COLO668 (cell line): Measurements from ENCODE around the gene TTLL12.

Source experiments
- DNase-seq: peaks from one replicate; lab custom pipeline; 2025; ENCODE audit not compliant: unreplicated experiment; lab: John Stamatoyannopoulos, UW

Gene TTLL12

DNA sequence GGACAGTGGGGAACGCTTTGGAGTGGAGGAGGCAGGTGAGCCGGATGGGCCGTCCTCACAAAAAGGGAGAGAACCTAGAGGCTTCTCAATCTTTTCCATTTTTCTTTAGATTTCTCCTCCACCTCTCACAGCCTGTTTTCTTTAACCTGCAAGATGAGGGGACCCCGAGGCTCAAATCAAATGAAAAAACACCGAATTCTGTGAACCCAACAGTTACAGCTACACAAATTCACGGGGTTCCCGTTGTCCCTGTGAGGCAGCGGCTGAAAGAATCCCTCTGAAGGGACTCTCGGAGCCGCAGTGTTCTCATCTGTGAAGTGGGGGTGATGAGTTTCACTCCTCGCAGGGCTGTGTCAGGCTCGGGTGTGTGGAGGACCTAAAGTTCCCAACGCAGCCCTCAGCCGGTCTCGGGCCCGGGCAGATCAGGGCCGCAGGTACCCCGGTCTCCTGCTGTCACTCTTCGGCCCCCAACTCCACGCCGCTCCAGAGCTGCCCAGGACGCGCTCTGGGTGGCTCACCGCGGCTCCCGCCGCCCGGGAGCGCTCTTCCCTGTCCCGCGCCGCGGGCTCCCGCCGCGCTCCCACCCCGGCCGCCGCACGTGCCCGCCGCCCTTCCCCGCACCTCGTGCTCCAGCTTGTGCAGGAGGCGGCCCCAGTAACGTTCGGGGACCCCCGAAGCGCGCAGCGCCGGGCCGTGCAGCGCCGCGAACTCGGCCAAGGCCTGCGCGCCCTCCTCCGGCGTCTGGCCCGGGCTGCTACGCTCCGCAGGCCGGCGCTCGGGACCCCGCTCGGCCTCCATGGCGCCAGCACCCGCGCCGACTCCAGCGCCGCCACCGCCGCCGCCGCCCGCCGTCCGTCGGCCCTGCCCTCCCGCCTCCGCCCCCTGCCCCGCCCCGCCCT, at the start of gene TTLL12:
TTLL12 (minus strand) TSS at position 863 of the 899 bp plus-strand sequence; CDS start at position 798, 65 bp downstream.
- DNase-seq: peak; percentile 72

DNA sequence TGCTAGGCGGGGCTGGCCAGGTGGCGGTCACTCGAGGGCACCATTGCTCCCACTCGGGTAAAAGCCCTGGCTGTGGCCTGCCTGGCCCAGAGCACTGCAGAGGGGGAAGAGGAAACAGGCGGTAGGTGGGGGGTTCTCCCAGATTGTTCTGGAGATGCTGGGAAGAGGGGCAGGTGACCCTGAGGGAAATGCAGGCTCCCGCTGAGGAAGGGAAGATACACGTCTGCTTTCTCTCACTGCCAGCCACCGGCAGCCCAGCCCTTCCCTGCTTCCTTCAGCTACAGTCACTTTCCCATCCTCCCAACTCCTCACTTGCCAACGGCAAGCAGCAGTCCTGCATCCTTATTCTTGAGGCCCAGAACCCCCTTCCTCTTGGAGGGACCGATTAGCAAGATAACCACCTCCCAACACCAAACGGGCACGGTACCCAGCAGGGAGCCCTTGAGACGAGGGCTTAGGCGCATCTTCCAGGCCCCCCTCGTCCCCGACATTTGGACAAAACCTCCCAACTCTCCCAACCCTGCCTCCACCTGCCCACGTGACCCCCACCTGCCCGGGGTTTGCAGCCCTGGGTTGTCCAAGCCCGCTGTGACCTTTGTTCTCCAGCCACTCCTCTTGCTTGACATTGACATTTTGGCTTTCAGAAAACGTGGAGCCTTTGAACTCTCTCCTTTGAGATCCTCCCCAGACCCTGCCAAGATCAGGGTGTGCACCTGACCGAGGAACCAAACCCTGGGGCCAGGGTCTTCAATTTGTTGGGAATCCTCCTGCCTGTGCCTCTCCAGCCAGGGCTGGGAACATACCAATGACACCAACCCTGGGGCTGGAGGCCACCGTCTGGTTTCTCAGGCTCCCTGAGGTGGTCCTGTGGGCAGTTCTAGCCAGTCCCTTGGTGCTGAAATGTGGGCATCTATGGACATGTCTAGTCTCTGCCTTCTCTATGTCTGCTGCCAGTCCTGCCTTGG, 48.8 kb upstream of the TTLL12 start:
- DNase-seq: no peak

DNA sequence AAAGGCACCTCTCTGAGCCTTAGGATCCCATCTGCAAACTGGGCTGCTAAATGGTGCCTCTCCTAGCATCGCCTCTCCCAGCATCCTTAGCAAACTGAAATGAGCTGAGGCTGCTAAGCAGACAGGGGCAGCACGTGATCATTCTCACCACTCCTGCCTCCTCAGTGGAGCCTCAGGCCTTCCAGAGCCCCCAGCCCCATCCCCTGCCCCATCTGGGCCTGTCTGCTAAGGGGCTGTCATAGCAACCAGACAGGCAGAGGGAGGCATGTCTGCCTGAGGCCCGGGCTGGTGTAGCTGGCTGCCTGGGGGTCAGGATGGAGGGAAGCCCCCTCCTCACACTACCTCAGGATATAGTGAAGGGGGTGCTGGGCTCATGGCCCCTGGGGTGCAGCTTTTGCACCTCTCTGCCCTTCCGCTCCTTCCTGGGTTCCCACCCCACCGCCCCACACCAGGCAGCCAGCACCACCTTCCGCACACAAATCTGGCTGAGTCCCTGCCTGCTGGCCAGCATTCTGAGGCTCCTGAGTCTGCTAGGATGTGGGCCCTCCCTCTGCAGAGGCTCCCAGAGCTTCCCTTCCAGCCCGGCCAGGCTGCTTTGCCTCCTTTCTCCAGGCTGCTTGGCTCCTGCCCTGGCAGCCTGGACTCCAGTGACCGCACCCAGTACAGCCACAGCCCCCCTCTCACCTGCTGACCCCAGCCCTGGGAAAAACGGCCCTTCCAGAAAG, 47.5 kb upstream of the TTLL12 start:
- DNase-seq: no peak

DNA sequence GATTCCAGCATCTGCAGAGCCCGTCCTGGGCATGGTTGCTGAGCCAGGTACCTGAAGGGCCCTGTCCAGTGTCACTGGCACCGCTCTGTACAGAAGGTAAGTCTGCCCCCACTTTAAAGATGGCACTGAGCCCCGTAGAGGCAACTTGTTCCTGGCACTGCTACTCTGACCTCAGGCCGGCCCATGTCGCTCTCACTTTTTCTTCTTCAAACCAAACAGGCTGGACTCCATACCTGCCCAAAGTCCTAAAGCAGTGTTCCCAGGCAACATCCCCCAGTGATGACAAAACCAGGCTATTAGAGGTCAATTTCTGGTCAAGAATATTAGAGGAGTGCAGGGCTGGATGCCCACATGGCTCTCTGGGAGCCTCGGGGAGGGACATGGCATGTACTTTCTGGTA, 46.6 kb upstream of the TTLL12 start:
- DNase-seq: no peak

DNA sequence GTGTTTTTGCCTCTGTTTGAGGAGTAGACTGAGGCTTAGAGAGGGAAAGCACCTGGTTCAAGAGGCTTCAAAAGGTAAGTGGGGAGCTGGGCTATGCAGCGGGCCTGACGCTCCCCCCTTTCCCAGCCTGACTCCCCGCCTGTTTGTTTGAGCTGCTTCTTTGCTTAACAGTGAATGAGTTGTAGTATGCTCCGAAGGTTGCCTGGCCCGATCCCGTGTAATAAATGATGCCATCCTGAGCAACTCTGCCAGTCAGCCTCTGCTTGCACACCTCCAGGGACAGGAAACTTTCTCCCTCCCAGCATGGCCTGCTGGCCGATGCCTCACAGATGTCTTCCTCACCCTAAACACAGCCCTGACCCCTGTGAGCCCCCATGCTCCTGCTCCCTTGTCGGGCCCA, 45.5 kb upstream of the TTLL12 start:
- no peak for DNase-seq

DNA sequence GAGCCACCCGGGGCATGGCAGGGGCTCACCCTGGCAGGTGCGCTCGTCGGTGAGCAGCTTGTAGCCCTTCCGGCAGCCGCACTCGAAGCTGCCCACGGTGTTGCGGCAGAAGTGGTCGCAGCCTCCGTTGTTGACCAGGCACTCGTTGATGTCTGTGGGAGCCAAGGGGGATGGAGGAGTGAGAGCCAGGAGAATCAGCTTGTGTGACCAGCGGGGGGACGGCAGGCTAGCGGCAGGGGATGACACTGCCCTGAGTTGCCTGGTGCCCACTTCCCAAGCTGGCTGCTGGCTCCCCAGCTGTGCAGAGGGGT, 44.7 kb upstream of the TTLL12 start:
- no peak for DNase-seq

DNA sequence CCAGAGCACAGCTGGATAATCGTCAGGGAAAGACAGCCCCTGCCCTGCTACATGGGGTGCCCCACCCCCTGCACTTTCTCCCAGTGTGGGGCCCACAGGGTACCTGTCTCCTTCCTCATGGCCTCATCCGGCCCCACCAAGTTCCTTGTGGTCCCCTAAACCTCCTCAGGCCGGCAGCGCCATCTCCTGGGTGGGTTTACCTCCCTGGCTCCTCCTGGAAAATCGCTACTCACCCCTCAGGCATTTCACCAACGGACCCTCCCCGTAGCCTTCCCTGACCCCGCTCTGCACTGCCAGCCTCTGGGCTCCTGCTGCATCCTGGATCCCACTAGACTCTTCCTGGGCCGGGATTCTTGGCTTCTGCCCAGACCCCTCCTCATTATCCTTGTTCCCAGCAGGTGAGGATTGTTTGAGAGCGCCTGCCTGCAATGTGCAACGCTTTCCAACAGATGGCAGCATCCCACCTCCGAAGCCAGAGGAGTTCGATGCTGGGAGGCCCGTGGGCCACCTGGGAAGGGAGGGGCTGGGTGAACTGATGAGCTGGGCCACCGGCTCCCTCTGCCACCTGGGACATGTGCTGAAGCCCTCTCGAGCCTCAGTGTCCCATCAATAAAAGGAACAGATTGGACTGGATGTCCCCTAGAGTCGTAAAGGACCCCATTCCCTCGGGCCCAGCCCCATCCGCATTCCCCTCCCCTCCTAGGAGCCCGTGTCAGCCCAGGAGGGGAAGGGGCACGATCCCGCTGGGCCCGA, 44.2 kb upstream of the TTLL12 start:
- peak; percentile 77 for DNase-seq

DNA sequence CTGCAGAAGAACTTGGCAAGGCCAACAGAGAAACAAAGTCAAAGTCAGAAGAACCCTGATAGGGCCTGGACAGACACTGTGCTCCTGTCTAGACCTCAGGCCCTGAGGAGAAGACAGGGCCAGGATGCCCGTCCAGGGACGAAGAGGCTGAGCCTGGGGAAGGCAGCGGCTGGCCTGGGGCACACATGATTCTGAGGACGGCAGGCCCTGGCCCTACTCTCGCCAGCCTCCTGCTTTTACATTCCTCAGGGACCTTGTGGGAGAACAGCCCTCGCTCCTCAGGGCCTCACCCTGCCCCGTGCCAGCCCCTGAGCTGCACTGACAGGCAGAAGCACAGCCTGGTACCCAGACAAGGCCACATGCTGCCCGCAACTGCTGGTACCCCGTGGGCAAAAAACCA, 43.6 kb upstream of the TTLL12 start:
- DNase-seq: no peak

DNA sequence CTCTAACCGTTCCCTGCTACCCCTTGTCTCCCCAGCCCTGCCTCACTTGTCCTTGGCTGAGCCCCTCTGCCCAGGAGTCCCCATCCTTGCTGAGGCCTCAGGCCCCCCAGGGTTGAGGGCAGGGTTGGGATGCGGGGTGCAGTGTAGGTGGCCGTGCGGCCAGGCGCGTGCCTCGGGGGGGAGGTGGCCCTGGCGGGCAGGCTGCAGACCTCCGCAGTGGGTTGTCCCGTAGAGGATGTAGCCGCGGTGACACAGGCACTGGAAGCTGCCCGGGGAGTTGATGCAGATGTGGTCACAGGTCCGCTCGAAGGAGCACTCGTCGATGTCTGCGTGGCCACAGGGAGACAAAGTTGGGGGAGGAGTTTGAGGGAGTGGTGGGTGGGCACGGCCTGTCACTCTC, 41.9 kb upstream of the TTLL12 start:
- DNase-seq: no peak

DNA sequence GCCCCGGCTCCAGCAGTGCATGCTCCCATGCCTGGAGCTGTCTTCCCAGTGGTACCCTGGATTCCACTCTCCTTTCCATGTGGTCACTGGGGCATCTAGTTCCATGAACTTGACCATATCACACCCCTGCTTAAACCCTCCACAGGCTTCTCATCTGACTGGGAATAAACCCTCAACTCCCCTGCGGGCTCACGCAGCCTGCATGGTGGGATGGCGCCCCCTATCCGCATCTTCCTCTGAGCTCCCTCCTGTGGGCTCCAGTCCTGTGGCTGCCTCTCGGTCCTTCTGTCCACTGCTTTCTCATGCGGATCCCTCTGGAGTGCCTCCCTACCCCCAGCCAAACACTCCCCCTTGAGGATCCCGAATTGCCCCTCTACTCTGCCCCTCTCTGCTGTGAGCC, 41.4 kb upstream of the TTLL12 start:
- DNase-seq: peak; percentile 33

DNA sequence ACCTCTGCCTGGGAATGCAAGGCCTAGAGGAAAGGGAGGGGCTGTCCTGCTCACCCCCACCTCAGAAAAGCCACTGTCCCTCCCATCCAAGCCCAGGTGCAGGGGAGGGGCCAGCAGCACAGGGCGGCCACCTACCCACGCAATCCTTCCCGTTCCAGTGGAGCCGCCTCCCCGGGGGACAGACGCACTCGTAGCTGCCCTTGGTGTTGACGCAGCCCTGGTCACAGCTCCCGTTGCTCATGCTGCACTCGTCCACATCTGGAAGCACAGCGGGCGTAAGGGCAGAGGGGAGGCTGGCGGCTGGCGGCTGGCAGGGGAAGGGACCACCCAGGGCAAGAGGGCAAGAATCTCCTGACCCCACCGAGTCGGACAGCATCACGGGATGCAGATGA, 40.3 kb upstream of the TTLL12 start:
- DNase-seq: peak; percentile 15

DNA sequence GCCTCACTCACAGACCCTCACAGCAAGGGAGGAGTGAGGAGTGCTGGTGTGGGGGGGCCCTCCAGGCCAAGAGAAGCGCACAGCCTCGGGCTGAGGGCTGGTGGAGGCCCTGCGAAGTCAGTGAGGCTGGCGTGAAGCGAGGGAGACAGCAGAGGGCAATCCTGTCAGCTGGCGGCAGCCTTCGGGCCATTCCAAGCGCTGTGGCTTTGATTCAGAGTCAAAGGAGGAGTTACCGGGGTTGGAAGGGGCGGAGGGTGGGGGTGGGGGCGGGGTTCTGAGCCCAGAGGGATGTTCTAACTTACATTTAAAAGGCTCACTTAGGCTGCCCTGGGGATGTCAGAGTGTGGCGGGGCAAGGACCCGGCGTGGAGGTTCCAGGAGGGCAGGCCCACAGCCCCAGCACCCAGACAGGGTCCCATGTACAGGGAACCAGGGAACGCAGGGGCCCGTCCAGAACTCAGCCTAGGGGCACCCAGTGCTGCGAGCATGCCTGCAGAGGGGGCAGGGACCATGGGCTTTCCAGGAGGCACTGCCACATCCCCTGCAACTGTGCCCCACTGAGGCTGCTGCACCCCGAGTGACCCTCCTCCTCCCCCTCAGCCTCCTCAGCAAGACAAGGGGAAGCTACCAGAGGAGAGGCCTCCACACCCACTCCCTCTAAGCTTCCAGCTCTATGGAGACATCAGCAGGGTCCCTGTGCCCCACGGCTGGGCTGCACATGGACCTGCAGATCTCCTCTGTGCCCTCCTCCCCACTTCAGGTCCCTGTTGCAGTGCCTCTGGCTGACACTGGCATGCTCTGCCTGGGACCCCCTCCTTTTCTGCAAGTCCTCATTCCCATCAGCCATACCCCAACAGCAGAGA, 39.7 kb upstream of the TTLL12 start:
- DNase-seq: peak; percentile 28

DNA sequence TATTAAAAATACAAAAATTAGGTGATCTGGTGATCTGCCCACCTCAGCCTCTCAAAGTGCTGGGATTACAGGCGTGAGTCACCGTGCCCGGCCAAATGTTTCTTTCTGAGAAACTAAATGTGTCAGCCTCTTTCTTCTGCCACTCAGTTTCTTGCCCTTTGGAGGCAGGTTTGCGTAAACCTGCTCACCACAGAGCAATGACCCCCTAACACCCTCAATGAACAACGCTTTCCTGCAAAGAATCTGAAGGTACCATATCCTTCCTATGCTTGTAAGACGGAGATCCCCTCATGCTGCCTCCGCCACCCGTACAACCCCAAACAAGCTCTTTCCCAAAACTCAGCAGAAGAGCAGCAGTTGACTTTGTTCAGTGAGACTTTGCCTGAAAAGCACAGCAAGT, 38.7 kb upstream of the TTLL12 start:
- no peak for DNase-seq

DNA sequence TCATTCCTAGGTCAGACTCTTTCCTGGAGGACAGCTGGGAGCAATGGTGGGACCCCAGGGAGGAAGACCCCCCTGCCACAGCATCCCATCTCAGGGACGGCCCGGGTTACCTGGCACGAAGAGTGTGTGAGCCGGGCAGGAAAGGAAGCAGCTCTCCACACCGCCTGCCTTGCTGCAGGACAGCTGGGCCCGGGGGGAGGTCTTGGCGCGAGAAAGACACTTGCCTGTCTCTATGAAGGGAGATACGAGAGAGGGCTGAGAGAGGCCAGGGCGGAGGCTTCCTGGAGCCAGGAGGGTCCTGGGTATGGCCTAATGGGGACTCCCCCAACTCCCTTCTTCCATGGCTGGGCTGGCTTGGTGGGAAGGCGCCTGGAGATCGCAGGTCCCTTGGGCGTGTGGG, 36.1 kb upstream of the TTLL12 start:
- no peak for DNase-seq

DNA sequence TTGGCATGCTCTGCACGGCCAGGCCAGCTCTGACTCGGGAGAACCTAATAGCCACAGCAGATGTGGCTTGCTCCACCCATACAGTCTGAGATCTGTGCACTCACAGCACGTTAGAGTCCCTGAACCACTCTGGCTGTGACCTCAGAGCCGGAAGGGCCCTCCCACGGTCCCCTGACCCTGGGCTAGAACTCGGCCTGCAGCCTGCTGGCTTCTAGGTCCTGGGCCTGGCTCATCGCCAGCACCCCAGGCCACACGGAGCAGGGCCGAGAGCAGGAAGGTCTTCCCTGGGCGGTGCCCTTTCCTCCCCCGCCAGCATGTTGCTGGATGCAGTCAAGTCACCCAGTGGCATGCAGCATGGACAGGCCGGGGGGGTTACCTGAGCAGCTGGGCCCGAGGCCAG, 35.3 kb upstream of the TTLL12 start:
- DNase-seq: no peak

DNA sequence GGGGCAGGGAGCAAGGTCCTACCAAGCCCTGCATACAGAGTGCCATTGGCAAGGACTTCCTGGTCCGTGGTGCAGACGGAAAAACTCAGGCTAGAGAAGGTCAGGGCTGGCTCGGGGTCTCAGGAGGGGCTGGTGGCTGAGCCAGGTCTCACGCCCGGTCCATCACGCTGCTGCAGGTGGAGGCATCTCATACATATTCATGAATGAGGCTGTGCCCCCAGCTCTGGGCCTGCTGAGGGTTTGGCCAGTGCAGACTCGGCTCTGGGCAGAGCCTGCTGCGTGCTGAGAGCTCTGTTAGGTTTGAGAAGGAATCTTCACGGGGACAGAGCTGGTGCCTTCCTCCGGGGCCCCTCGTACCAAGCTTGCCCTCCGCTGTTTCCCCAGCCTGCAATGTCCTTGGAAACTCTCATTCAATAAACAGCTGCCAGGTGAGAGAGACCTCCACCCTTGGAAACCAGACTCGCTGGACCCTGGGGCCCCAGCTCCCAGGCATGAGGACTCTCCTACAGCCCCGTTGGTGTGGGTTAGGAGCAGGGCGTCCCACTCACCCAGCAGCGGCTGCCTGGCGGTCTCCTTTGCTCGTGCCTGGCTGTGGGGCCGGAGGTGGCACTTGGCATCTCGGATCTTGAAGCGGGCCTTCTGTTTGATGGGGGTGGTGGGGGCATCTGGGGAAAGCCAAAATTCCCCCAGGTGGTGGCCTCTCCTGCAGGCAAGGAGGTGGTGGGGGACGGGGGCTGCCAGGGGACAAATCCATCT, 33.9 kb upstream of the TTLL12 start:
- no peak for DNase-seq

DNA sequence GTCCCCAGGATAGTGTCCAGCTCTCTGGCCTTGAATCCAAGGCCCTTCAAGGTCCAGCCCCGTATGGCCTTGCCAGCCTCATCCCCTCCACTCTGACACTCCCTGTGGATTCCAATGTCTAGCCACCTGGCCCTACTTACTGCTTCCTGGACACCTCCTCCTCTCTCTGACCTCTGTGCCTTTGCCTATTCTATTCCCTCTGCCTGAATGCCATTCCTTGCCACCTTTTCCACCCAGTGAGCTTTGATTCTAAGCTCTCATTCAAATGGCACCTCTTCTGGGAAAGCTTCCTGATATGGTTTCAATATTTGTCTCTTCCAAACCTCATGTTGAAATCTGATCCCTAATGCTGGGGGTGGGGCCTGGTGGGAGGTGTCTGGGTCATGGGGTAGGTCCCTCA, 31.9 kb upstream of the TTLL12 start:
- peak; percentile 25 for DNase-seq

DNA sequence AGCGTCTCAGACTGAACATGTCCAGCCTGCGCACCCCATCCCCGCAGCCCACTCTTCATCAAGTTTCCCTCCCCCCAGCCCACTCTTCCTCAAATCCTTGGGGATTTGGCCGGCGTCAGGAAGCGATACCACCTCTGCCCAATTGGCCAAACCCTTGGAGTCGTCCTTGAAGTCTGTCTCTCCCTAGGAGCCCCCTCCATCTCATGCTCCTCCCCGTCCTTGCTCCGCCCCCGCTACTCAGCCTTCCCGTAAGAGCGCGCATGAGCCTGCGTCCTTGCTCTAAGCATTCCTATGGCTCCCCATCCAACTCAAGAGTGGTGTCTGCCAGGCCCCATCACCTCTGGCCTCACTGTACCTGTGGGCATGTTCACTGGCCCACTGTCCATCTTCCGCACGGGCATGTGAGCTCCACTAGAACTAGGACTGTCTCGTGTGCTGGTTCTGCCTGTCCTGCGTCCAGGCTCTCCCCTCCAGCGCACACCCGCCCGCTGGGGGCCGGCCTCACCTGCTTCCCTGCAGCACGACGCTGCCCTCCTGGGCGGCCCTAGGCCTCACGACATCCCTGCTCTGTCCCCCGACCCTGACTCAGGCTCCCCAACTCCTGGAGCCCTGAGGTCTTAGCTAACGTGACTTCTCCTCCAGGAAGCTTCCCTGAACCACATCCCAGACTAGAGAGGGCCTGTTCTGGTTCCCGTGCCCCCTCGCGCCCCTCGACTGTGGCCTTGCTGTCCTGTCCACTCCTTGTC, 30.5 kb upstream of the TTLL12 start:
- DNase-seq: no peak
